HG03159 (cell line): Measurements from ENCODE around the gene TMEM233.

Experiments
- ATAC-seq: cut with Tn5 transposase; IDR thresholded peaks from one replicate; pipeline ENCODE4 v1.9.1; 2021; ENCODE audit warnings: mild to moderate bottlenecking, moderate library complexity; ENCODE audit not compliant: unreplicated experiment

The TMEM233 gene

DNA sequence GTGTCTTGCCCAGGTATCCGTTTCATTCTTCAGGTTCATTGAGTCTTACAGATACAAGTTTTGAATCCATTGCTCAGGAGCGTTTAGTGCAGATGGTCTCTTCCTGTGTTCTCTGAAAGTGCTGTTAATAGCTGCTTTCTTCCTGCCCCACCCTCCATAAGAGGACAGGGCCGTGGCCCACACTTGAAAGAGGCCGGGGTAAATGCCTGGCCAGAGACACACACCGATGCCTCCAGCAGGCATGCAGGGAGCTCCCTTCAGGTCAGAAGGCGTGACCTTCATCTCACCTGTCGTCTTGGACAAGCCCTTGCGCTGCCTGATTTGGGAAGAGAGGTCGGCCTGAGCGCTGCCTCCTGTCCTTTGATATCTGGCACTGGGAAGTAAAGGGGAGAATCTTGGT is 85.9 kb downstream of the TMEM233 start:
- ATAC-seq: no peak

DNA sequence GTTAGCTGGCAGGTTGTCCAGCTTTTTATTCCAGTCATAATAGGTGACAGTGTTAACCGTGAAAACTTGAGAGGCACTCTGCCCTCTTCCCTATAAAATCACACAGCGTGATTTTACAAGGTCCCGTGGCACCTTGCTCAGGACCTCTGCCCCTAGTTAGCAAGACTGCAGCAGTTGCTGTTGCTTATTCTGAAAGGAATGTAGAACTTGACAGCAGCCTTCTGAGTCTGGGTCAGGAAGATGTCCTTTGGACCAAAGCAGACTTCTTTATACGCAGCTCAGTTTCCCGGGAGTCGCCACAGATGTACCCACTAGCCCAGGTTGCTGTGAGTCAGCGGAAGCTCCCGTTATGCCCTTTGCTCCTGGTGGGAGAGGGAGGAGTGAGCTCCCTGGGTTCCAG is 87.5 kb downstream of the TMEM233 start:
- no peak for ATAC-seq

DNA sequence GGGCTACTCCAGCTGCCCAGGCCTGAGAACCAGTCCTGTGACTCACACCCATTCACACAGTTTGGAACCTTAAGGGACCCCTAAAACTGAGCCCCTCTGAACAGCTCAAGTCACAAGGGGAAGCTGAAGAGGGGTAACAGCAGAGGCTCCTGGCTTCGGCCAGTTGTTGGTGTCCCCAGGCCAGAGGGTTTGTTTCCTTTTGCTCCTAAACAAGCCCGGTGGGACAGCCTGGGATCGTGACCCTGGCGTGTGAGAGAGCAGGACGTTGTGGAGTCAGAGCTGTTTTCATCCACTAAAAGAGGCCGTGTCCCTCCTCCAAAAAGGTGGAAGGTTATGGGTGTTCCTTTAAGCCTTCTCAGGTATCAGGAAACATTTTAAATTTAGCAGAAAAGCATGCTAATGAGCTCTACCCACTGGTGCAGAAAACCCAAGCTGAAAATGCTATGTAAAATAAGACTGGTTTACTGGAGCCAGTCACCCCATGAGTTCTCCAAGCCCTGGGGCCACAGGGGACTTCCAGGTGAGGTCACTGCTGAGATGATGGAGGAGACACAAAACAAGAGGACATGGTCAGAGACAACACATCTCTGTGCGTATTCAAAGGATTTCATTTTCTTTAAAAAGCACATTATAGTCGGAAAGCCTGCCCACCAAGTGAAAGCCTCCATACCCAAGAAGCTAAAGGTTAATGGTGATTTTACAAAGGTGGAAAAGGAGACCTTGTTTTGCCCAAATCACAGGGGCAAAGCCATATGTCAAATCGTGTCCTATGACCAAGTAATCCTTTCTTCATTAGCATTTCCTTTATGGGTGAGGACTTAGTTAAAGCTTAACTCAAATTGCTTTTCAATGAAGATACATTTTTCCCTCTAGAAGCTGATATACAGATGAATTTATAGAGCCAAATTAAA is 88.4 kb downstream of the TMEM233 start:
- ATAC-seq: no peak

DNA sequence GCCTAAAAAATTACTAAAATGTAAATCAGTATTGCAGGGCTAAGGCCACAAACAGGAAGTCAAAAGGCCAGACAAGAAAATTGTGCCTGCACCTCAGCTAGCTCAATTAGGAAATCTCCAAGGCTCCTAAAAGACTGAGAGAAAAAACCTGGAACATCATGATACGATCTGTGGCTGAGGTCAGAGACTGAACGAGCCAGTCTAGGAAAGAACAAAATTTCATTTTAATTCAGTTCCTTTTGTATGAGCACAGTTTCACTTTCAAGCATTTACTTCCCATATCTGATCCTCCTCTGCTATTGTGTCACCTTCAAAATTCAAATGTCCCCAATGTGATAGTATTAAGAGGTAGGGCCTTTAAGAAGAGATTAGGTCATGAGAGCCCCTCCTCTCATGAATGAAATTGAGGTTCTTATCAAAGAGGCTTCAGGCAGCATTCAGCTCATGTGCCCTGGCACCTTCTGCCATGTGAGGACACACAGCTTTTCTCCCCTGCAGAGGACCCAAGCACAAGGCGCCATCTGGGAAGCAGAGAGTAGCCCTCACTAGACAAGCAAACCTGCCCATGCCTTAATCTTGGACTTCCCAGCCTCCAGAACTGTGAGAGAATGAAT is 89.2 kb downstream of the TMEM233 start:
- no peak for ATAC-seq

DNA sequence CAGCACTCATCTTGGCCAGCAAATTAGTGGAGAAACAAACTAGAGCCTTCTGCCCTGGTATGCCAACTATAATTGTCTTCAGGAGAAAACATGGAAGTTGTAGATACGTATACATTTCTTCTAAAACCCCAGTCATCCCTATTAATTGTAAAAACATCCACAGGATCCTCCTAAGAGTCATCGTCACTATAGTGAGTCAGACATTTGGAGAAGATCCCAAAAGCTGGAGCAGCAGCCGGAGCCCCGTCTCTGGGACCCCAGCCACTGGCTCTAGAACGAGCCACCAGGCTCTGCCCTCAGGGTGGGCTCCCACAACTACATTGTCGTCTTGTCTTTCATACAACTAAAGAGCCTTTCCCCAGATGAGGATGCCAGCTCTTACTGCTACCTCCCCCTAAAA is 89.8 kb downstream of the TMEM233 start:
- ATAC-seq: no peak

DNA sequence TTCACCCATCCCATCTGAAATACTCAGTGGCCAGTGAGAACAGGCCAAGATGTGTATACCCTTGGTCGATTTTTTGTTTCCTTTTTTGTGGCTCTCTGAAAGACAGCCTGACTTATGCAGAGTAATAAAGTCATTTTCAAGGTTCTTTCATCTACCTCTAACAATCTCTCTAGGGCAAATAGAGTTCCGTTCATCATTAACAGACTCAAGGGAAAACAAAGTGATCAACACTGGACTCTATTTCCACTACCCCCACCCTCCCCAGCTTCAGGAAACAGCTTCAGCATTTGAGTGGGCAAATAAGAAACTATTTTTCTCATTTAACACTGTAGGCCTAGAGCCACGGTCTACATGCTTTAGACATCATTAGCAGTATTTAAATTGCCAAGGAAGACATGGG is 90.2 kb downstream of the TMEM233 start:
- ATAC-seq: no peak

DNA sequence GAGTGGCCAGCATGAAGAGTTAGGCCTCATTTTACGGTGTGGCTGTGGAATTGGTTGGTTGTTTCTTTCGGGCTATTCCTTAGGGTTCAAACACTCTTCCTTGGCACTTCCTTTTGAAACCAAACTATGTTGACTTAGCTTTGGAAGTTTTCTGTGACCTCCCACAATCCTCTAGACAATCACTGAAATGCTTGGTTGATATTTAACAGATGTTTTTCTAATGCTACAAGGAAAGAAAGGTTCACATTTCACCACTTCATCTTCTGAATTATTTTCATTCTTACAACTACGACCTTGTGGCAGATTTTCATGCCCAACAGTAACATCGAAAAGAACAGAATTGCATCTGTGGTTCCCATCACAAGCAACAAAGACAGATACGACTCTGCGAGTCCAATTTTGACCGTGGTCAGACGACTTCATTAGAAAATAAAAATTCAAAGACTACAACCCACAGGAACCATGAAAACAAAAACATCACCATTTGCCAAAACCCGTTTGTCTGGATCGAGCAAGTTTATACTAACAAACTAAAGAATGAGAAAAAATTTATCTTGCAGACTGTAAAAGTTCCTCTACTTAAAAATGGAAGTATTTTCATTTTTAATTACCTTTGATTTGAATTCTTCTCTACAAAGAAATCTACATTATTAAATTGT is 91.3 kb downstream of the TMEM233 start:
- no peak for ATAC-seq

DNA sequence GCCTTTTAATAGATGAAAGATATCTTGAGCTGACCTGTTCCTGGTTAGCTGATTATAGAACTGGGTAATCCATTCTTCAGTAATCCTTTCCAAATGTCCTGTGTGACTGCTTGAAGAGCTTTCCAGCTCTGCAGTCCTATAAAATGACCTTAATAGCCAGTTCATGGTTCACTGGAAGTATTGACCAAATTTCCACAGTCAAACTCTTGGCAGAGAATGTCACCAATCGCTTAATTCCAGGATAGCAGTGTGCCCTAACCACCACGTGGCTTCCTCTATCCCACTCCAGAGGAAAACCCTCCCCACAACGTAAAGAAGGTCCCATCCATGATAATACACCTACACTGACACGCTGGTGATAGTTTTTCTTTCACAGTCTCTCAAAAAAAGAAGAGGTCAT is 91.8 kb downstream of the TMEM233 start:
- no peak for ATAC-seq

DNA sequence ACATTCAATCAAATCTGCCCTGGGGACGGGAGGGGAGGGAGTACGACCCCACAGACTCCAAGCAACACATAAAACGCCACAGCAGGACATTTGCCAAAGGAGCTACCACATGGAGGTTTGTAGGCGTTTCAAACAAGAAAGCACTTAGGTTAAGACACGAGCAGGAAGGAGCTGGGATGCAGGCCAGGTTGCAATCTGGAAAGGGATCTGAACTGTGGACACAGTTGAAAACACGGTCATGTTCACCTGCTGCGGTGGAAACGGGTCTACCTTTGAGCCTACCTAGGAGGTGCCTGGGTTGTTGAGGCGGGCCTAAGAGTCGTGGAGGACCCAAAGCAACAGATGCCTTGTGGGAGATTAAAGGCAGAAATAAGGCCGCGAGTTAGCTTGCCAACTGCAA is 92.8 kb downstream of the TMEM233 start:
- ATAC-seq: no peak

DNA sequence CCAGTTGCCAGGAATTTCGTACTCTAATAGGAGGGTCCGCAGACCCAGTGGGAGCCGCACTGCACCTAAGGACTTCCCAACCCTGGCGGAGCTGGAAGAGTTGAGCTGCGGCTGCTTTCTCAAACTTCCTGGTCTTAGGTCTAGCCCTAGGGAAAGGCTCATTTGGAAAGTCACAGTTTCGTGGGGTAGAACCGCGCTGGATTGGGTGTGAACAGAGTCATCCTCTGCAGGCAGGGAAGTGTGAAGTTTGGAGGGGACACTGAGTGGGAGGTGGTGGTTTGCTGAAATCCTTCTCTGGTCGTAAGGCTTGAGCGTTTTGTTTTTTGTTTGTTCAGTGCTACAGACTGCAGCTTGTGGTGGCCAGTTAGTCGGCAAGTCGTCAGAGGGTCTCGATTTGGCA is 93.2 kb downstream of the TMEM233 start:
- ATAC-seq: no peak

DNA sequence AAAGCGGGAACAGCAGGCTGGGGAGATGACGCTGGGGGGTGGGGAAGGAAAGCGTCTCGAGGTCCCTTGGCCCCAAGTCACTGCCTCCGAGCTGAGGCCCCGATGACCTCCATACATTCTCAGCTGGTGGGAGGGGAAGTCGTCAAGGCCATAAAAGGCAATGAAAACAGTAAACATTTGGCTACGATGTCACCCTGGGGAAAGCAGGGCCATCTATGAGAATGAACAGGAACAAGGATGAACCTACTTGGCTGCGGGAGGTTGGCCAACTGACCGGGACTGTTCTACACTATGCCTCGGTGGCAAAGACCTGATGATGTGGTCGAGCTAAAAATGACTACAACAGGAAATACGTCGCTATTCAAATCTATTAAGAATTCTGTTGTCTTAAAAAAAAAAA is 93.8 kb downstream of the TMEM233 start:
- no peak for ATAC-seq

DNA sequence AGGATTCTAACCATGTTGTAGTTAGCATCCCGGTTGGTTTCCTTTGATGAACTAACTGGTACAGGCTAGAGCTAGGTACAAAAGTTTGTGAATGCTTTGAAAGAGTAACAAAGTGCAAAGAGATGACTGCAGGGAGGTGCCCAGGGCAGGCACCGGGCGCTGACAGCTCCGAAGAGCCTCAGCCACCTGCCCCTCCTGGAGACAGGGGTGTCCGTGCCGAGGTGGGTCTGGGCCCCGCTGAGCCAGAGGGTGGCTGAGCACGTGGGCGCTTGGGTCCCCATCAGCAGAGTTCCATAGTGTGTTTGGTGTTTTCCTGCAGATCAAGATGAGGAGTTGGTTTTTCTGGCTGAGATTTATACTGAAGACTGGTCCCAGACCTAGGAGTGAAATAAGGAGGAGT is 94.3 kb downstream of the TMEM233 start:
- ATAC-seq: no peak

DNA sequence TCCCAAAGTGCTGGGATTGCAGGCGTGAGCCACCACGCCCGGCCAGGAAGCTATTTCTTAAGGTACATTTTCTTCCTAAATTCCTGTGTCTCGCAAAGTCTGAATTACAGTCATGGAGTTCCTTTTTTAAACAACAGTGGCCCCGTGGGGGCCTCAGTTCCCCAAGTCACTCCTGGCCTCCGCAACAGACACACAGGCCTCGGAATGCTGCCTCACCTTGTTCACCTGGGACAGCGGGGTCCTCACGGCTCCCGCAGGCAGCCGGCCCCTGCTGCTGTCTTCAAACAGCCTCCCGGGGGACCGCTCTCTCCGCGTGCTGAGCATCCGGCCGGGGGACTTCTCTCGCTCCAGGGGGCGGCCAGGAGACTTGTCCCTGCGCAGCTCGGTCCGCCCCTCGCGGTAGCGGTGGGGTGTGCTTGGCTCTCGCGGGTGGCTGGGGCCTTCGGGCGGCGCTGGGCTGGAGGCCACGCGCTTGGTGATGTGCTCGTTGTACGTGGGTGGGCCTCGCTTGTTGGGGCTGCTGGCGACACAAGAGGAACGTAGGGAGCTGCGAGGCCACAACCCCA is 96.4 kb downstream of the TMEM233 start:
- no peak for ATAC-seq

DNA sequence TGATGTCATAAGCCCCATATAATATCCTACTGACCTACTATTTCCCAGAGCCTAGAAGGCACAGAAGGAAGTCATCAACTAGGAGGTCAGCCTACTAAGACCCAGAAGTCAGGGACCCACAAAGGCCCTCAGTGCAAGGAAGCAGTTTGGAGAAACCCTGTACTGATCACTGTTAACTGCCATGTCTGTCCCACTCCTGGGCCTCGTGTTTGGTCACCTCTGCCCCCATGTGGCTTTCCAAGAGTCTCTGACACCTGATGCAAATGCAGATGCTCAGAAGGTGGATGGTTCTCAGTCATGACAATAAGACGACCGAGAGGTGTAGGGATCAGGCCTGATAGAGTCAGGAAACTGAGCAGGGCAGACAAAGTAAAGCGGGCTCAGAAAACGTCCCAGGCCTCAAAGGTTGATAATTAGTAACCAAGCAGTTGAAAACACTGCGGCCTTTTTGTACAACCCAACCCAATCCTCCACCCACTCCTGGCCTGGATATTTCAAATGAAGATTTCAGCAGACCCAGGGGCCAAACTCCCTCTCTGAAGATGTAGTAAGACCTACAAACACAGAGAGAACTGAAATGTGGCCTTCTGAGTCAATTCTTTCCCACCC is 97.7 kb downstream of the TMEM233 start:
- no peak for ATAC-seq

DNA sequence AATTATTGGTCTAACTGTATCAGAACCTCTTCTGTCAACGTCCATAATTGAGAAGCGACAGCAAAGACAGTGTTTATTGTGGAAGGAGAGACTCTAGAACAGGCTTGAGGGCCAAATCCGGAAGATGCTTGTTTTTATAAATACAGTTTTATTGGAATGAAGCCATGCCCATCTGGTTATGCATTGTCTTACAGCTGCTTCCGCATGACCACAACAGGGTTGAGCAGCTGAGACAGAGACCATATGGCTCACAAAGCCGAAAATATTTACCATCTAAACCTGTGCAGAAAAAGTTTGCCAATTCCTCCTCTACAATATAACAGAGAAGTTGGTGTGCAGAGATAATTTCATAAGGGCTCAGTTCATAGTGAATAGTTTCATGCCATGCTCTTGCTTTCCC is 98.8 kb downstream of the TMEM233 start:
- ATAC-seq: no peak
